ENCODE measurements around the gene ASB10.

DNA sequence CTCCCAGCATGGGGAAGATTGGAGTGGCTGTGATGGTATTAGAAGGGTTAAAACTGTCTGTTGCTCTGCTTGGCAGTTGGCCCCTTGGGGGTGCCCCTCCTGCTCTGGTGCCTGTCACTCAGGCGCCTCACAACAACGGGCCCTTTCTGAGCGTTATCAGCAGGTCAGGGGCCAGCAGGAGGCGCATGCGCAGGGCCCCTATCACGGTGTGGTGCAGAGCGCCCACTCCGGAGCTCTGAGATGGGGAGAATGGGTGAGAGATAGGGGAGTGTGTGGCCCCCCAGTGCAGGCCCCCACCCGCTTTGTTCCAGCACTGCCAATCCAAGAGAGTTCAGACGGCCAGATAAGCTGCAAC is 44.4 kb downstream of the ASB10 start:
- TF ChIP-seq, protein P1, sequence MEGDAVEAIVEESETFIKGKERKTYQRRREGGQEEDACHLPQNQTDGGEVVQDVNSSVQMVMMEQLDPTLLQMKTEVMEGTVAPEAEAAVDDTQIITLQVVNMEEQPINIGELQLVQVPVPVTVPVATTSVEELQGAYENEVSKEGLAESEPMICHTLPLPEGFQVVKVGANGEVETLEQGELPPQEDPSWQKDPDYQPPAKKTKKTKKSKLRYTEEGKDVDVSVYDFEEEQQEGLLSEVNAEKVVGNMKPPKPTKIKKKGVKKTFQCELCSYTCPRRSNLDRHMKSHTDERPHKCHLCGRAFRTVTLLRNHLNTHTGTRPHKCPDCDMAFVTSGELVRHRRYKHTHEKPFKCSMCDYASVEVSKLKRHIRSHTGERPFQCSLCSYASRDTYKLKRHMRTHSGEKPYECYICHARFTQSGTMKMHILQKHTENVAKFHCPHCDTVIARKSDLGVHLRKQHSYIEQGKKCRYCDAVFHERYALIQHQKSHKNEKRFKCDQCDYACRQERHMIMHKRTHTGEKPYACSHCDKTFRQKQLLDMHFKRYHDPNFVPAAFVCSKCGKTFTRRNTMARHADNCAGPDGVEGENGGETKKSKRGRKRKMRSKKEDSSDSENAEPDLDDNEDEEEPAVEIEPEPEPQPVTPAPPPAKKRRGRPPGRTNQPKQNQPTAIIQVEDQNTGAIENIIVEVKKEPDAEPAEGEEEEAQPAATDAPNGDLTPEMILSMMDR (IDR thresholded peaks at IDR 0.05; ENCODE audit: insufficient read depth, low read length, poor library complexity, severe bottlenecking), result no peak
- no peak for TF ChIP-seq EZH2phosphoT487 (conservative IDR thresholded peaks at IDR 0.05; ENCODE audit: low read length)

Measured in SU-DHL-6 (cell line).